DMS 273 (cell line): Measurements from ENCODE around the gene IGSF10.
"Not testable (repeated sequence)": the region's sequence is repeated elsewhere in the genome, so short reads cannot be mapped to it uniquely, and the experiment has no call there.

Experiments
- DNase-seq: peaks from one replicate; lab custom pipeline; 2025; ENCODE audit not compliant: unreplicated experiment; lab: John Stamatoyannopoulos, UW

IGSF10 gene, protein sequence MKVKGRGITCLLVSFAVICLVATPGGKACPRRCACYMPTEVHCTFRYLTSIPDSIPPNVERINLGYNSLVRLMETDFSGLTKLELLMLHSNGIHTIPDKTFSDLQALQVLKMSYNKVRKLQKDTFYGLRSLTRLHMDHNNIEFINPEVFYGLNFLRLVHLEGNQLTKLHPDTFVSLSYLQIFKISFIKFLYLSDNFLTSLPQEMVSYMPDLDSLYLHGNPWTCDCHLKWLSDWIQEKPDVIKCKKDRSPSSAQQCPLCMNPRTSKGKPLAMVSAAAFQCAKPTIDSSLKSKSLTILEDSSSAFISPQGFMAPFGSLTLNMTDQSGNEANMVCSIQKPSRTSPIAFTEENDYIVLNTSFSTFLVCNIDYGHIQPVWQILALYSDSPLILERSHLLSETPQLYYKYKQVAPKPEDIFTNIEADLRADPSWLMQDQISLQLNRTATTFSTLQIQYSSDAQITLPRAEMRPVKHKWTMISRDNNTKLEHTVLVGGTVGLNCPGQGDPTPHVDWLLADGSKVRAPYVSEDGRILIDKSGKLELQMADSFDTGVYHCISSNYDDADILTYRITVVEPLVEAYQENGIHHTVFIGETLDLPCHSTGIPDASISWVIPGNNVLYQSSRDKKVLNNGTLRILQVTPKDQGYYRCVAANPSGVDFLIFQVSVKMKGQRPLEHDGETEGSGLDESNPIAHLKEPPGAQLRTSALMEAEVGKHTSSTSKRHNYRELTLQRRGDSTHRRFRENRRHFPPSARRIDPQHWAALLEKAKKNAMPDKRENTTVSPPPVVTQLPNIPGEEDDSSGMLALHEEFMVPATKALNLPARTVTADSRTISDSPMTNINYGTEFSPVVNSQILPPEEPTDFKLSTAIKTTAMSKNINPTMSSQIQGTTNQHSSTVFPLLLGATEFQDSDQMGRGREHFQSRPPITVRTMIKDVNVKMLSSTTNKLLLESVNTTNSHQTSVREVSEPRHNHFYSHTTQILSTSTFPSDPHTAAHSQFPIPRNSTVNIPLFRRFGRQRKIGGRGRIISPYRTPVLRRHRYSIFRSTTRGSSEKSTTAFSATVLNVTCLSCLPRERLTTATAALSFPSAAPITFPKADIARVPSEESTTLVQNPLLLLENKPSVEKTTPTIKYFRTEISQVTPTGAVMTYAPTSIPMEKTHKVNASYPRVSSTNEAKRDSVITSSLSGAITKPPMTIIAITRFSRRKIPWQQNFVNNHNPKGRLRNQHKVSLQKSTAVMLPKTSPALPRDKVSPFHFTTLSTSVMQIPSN (N-terminal part only)

DNA sequence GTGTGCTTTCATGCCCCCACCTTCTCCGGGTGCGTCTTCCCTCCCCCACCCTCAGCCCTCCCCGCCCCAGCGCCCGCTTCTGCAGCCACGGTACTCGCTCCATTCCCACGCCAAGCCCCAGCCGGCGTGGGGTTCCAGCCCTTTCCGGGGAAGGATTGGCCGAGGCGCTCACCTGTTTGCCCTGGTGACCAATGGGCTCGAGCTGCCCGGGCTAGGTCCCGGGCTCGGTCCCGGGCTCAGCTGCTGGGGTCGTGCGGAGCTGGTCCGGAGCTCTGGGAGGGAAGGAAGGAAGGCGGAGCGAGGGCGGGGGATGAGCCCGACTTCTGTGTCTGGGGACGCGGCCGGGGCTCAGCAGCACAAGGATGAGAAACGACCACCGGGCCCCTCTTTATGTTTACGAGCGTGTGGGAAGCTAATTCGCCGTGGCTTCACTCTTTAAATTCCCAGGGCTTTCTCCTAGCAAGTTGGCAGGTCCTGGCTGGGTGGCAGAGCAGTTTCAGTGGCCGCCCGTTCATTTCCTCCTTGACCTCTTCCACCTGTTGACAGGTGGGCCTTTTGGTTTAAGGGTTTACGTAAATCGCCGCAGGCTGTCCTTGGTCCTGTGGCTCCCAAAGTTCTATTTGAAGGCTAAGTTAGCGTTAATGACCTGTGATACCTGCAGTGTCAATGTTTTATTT, at the start of gene IGSF10:
Gene IGSF10, minus strand, starts transcription at position 288 of the 677 bp plus-strand sequence. CDS start 2,352 bp downstream, outside the sequence.
- DNase-seq: peak; percentile 62

DNA sequence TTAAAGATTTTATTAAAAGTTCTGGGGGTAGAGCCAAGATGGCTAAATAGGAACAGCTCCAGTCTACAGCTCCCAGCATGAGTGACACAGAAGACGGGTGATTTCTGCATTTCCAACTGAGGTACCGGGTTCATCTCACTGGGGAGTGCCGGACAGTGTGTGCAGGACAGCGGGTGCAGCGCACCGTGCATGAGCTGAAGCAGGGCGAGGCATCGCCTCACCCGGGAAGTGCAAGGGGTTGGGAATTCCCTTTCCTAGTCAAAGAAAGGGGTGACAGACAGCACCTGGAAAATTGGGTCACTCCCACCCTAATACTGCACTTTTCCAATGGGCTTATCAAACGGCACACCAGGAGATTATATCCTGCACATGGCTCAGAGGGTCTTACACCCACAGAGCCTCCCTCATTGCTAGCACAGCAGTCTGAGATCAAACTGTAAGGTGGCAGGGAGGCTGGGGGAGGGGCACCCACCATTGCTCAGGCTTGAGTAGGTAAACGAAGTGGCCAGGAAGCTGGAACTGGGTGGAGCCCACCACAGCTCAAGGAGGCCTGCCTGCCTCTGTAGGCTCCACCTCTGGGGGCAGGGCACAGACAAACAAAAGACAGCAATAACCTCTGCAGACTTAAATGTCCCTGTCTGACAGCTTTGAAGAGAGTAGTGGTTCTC, 48.7 kb upstream of the IGSF10 start:
- not testable (repeated sequence) for DNase-seq

DNA sequence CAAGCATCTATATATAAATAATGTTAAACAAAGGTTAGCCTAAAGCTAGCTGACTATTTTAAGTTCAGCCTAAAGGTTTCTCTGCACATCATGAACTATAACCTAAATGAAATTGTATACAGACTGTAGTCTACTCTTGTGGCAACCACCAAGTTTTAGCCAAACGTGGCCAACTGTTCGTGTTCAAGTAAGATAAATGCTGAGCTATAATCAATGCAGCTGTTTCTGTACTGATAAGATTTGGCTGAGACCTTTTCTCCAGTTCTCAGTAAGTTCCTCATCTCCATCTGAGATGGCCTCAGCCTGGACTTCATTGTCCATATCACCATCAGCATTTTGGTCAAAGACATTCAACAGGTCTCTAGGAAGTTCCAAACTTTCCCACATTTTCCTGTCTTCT, 43.7 kb upstream of the IGSF10 start:
- no peak for DNase-seq

DNA sequence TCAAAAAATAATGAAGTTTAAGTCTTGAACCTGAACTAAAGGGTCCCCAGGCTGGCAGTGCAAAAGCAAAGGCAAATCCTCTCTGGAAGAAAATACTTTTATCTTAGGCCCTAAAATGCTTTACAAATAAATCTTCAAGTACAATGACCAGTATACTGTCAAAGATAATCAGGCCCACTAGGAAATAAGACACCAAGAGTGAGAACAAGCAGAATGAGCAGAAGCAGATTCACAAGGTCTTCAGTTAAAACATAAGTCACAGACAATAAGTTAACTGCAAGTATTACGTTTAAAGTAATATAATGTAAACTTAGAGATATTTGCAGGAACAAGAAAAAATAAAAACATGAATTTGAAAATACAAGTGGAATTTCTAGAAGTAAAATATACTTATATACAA, 42.2 kb upstream of the IGSF10 start:
- DNase-seq: no peak

DNA sequence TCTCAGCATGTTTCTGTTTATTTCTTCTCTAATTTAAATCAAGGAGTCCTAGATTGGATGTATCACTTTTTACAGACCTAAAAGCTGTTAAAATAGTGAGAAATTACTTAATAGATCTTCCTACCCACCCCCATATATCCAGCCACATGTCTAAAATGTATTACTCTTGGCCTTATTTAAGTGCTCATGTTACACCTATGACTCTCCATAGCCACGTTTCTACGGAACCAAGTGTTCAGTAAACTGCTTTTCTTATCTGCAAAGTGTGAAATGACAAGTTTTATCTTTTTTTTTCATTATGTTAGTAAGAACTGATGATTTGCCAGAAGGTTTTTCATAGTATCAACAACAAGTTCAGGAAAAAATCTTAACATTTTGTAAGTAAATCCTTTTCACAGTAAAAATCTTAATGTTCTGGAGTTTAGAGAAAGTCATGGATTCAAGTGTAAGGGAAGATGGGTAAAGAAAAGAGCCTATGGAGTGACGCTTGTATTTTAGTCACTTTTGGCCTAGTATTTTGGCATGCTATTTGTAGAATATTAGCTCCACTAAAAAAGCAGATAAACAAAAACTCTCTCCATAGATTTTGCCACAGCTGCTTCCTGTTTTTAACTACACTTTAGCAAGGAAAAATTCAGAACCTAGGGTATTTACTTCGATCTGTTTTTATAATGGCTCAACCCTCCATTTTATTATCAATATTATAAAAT, 41.2 kb upstream of the IGSF10 start:
- DNase-seq: no peak

DNA sequence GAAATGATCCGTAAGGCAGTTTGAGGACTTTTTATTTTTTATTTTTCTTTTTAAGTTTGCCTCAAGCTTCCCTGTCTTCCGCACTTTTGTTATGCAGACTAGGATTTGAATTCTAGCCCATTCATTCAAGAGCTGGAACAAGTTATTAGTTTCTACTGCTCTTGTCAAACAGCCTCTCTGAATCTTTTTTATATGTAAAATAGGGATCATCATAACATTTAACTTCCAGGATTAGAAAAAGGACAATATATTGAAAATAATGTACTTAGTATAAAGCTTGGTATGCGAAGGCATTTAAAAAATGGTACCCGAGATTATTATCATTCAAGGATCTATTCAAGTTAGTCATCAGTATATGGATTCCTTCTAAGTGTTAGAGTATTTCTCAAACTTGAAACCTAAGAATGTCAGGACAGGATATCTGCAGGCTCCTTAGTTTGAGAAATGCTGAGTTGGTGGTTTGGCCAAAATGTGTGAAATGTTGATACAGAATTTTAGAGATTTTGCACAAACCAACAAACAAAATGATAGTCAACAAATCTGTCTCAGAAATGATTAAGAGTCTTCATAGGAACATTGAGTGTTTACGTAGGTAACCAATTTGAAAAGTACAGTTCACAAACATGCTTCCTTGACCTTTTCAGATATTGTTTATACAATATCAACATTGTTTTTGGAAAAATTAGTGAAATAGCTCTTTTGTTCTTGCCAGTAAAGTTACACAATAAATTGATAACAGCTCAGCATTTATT, 40.5 kb upstream of the IGSF10 start:
- DNase-seq: no peak

DNA sequence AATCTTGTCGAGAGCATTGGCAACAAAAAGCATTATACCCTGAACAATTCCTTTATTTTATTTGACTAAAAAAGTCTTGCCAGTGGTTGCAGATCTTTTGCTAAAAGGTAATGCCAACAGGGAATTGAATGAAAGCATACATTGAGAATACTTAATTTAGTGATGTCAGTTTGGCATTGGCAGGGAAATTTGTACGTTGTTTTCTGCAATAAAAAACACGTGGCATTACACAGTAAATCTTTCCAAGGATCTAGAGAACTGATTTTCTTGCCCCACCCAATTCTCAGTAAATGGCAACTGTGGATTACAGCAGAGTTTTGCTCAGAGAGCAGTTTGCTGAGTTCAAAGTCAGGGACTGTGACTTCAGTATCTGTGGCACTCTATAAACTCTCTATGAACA, 38.3 kb upstream of the IGSF10 start:
- DNase-seq: no peak

DNA sequence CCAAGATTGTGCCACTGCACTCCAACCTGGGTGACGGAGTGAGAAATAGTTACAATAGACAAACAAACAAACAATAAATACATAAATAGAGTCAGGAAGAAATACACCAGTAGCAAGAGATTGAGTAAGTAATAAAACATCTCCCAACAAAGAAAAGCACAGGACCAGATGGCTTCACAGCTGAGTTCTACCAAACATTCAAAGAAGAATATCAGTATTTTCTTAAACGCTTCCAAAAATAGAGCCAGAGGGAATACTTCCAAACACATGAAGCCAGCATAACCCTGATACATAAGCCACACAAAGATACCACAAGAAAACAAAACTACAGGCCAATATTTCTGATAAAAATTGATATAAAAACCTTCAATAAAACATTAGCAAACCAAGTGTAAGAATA, 30.7 kb upstream of the IGSF10 start:
- peak; percentile 27 for DNase-seq

DNA sequence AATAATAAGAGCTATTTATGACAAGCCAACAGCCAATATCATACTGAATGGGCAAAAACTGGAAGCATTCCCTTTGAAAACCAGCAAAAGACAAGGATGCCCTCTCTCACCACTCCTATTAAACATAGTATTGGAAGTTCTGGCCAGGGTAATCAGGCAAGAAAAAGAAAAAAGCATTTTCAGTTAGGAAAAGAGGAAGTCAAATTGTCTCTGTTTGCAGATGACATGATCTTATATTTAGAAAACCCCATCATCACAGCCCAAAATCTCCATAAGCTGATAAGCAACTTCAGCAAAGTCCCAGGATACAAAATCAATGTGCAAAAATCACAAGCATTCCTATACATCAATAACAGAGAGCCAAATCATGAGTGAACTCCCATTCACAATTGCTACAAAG, 27.0 kb upstream of the IGSF10 start:
- DNase-seq: not testable (repeated sequence)

DNA sequence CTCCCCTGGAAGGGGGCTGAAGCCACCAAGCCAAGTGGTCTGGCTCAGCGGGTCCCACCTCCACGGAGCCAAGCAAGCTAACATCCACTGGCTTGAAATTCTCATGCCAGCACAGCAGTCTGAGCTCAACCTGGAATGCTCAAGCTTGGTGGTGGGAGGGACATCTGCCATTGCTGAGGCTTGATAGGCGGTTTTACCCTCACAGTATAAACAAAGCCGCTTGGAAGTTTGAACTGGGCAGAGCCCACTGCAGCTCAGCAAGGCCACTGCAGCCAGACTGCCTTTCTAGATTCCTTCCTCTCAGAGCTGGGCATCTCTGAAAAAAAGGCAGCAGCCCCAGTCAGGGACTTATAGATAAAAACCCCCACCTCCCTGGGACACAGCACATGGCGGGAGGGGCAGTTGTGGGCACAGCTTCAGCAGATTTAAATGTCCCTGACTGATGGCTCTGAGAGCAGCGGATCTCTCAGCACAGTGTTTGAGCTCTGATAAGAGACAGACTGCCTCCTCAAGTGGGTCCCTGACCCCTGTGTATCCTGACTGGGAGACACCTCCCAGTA, 23.2 kb upstream of the IGSF10 start:
- DNase-seq: no peak

DNA sequence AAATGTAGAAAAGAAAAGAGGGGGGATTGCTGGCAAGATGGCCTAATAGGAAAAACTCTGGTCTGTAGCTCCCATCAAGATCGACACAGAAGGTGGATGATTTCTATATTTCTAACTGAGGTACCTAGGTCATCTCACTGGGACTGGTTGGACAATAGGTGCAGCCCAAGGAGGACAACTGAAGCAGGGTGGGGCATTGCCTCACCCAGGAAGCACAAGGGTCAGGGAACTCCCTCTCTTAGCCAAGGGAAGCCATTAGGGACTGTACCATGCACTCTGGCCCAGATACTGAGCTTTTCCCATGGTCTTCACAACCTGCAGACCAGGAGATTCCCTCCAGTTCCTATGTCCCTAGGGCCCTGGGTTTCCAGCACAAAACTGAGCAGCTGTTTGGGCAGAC, 22.6 kb upstream of the IGSF10 start:
- DNase-seq: no peak

DNA sequence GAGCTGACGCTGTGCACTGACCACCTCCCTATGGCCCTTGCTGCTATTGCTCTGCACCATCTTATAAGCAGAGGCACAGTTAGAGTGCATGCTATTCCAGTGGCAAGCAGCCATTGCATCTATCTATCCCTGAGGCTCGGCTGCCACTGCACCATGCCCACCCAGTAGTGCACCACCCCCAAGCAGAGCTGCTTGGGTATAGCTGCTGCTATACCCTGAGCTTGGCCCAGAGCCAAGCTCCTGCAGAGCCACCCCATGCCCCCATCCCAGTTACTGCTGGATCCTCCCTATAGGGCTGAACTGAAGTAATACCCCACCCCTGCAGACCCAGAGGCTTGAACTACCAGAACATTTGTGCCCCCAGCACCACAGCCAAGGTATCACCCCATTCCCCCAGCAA, 19.6 kb upstream of the IGSF10 start:
- no peak for DNase-seq

DNA sequence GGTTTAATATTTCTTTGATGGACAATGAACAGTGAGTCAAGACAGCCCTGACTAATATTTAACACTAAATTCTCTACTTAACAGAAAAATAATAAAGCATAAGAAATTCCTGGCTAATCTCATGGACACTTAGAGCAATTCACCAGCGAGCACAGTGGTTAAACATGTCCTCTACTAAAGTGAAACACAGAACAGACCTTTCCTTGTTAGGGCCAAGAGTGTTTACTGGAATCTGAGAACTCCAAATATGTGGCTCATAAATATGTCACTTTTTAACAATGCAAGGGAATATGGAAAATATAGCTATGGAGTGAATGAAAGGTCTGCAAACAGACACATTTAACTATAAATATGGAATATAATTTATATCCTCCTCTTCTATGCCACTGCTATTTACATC, 18.6 kb upstream of the IGSF10 start:
- DNase-seq: no peak

DNA sequence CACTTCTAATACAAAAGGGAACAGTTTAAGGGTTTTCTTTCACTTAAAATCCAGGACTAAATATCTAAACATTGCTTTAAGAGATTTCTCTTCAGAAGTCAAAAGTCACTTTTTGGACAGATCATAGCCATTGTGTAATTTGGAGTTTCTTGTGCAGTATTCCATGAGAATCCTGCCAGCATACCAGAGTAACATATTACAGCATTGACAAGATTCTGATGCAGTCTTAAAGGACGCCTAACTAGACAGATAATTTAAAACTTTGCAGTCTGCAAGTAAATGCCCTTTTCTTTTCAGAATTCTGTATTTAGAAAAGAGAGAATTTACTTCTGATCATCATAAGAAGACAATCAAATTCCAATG, 17.5 kb upstream of the IGSF10 start:
- DNase-seq: peak; percentile 32

DNA sequence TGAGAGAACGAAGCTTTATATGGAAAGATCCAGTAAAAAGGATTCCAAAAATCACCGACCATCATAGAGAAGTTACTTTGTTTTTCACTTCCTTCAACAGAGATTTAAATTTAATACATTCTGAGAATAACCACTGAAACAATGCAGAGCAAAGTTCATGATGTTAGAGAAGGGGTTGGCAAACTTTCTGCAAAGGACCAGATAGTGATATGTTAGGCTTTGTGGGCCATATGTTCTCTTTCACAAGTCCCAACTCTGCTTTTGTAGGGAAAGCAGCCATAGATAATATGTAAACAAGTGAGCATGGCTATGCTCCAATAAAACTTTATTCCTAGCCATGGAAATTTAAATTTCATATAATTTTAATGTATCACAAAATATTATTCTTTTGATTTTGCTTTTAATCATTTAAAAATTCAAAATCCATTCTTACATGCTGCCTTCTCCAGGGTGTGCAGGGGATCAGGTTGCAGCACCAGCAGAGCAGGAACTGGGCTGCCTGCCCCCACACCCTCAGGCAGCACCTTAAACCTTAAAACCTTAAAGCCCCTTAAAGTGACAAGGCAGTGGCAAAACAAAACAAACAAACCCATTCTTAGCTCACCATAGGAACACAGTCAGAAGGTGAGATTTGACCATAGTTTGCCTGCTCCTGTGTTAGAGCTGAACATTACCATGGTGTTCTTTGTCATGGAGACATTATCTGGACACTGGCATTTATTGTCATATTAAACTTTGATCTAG, 16.9 kb upstream of the IGSF10 start:
- DNase-seq: peak; percentile 63

DNA sequence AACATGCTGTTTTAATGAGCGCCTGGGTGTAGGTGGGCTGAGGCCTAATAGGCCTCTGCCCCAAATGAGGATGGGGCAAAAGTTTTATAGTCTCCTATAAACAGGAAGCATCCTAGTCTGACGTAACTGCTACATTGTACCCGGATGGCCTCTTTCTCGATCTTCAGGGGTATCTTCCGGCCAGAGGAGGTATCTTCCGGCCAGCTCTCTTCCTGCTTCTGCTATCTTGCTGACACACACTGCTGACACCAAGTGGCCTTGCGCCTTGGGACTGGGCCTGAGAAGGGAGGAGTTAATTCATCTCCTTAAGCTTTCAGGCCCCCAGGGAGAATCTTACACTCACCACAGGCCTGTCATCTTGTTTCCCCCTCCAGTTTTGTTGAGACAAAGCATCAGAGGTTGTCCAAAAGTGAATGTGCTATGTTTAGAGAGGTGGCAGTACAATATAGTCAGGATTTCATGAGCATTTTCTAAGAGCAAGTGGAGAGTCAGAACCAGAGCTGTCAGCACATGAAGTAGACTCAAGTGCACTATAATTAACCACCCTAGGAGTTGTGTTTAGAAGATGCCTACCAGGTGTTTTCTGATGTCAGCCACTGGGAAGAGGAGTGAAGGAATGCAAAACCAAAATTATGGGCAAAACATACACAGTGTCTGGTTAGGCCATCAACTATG, 15.6 kb upstream of the IGSF10 start:
- no peak for DNase-seq

DNA sequence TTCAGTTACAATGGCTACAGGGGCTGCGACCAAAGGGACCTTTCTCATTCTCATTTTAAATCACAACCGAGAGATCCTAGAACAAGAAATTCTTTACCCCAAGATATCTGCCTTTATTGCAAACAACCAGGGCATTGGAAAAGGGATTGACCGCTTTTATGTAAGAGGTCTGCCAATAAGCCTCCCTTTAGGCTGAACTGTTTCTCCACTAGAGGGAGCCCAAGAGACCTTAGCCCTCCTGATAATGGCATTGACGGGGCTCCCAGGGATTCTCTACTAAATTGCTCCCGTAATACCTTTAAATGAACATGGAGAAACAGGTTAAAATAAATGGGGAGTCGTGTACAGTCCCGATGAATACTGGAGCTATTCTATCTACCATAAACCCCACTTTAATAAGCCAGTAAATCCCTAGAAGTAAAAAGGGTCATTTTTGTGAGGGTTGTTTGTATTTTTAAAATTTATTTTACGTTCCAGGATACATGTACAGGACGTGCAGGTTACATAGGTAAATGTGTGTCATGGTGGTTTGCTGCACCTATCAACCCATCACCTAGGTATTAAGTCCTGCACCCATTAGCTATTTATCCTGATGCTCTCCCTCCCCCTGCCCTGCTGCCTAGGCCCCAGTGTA, 7.5 kb upstream of the IGSF10 start:
- peak; percentile 92 for DNase-seq
